PC-3 (cell line): Measurements from ENCODE around the gene HAGHL. TPM values are rescaled to one million over a fixed set of nuclear protein-coding genes. Genes with fewer than 3 reads are reported as not detected.

ENCODE experiments used
- ATAC-seq: fragments of 200-7000 bp; cut with Tn5 transposase; 2 replicates; pipeline ENCODE4 v1.9.1; 2020; ENCODE audit warnings: mild to moderate bottlenecking, moderate library complexity
- BruUV-seq: library from RNA; stranded (reverse); fragments of 400-500 nt; replicated peaks from 2 replicates; lab custom pipeline; 2021; lab: Mats Ljungman, UMichigan
- CTCF ChIA-PET: fragments of 300-600 bp; sonication (Branson Sonifier 250); formaldehyde crosslinking; loops from one replicate; lab custom pipeline; 2022; ENCODE audit warnings: antibody characterized with exemption; lab: Charles Lee
- POLR2A ChIA-PET: fragments of 300-600 bp; sonication (Branson Sonifier 250); formaldehyde crosslinking; loops from one replicate; lab custom pipeline; 2022; ENCODE audit warnings: antibody characterized with exemption; ENCODE audit not compliant: unreplicated experiment; lab: Charles Lee
- DNase-seq: peaks from one replicate; pipeline ENCODE4 v3.0.0-alpha.2; 2015
- H2AFZ ChIP-seq: fragments of 300-600 bp; sonication (generic); 2 replicates; pipeline ENCODE4 v1.6.0; 2016; ENCODE audit warnings: antibody characterized with exemption, low read length
- H3F3A ChIP-seq: fragments of 300-600 bp; sonication (generic); one replicate; pipeline ENCODE4 v1.6.0; 2017; ENCODE audit warnings: antibody characterized with exemption, low read length, control low read depth, mild to moderate bottlenecking; ENCODE audit not compliant: unreplicated experiment
- H3K27ac ChIP-seq: fragments of 300-600 bp; sonication (generic); 2 replicates; pipeline ENCODE4 v1.5.1; 2016; ENCODE audit warnings: mild to moderate bottlenecking, low read length
- H3K27me3 ChIP-seq: fragments of 300-600 bp; sonication (generic); 2 replicates; pipeline ENCODE4 v1.6.1; 2016; ENCODE audit warnings: low read length, mixed read lengths
- H3K36me3 ChIP-seq: fragments of 300-600 bp; sonication (generic); 2 replicates; pipeline ENCODE4 v1.6.1; 2016; ENCODE audit warnings: low read depth, mixed run types, low read length, mixed read lengths
- H3K4me1 ChIP-seq: fragments of 300-600 bp; sonication (generic); 2 replicates; pipeline ENCODE4 v1.5.1; 2016; ENCODE audit warnings: low read length; ENCODE audit not compliant: insufficient read depth
- H3K4me2 ChIP-seq: fragments of 300-600 bp; sonication (generic); 2 replicates; pipeline ENCODE4 v1.6.0; 2016; ENCODE audit warnings: low read length
- H3K4me3 ChIP-seq: fragments of 300-600 bp; sonication (generic); 2 replicates; pipeline ENCODE4 v1.5.1; 2016; ENCODE audit warnings: mild to moderate bottlenecking, low read length, mixed read lengths
- H3K79me2 ChIP-seq: fragments of 300-600 bp; sonication (generic); 2 replicates; pipeline ENCODE4 v1.6.1; 2017; ENCODE audit warnings: low read length, mixed read lengths
- H3K9ac ChIP-seq: fragments of 300-600 bp; sonication (generic); 2 replicates; pipeline ENCODE4 v1.6.0; 2016; ENCODE audit warnings: mild to moderate bottlenecking, low read length
- H3K9me2 ChIP-seq: fragments of 300-600 bp; sonication (generic); replicated peaks from 2 replicates; pipeline ENCODE4 v1.6.1; 2016; ENCODE audit warnings: mixed run types, low read length, mixed read lengths
- H3K9me3 ChIP-seq: fragments of 300-600 bp; sonication (generic); 2 replicates; pipeline ENCODE4 v1.6.1; 2016; ENCODE audit warnings: low read length, mixed read lengths
- H4K20me1 ChIP-seq: fragments of 300-600 bp; sonication (generic); 2 replicates; pipeline ENCODE4 v1.6.1; 2016; ENCODE audit warnings: low read length, mixed read lengths
- CTCF ChIP-seq: fragments of 300-600 bp; sonication (generic); conservative IDR thresholded peaks from 2 replicates; pipeline ENCODE4 v1.5.1; 2017; ENCODE audit warnings: antibody characterized with exemption, low read depth, mild to moderate bottlenecking, low read length
- EZH2 ChIP-seq: fragments of 300-600 bp; sonication (generic); IDR thresholded peaks from one replicate; pipeline ENCODE4 v1.6.1; 2017; ENCODE audit warnings: antibody characterized with exemption, mild to moderate bottlenecking, low read length; ENCODE audit not compliant: unreplicated experiment
- EZH2phosphoT487 ChIP-seq: fragments of 300-600 bp; sonication (generic); IDR thresholded peaks from 2 replicates; pipeline ENCODE4 v1.6.1; 2018; ENCODE audit warnings: mild to moderate bottlenecking, antibody characterized with exemption, low read length, borderline replicate concordance
- intact Hi-C: fragments of 100-400 bp; cut with micrococcal nuclease; formaldehyde crosslinking; loops from 2 replicates; pipeline ENCODE4 v1.9.0; 2023
- total RNA-seq: library from RNA; depleted of rRNA; stranded (reverse); fragments of >200 nt; gene quantifications from 2 replicates; pipeline ENCODE4 v1.2.3, GENCODE V29; 2014

HAGHL gene
- total RNA-seq, 1 experiment from 2014 or later = 16.4 TPM

GRCh38 chr16:716768-717325, 10.1 kb upstream of the HAGHL start:
- H4K20me1 ChIP-seq = peaks cover 8% of the 10 kb centered on the region; the same call in 1 of the 2 replicates
- H3K9me2 ChIP-seq = no peaks in the 10 kb centered on the region
- no peaks in the 10 kb centered on the region for H3K9me3 ChIP-seq
- ATAC-seq (no peak), DNase-seq (no peak)
- peak overlapping the region; percentile 86 for H3K4me2 ChIP-seq
- H3K27ac ChIP-seq = no peak overlapping the region
- ChIA-PET CTCF (no interaction called here), POLR2A (no interaction called here)
- intact Hi-C loops = loop anchor here (10.0 kb wide), 1 partner anchor 68 kb away; the partner anchor contains the start of genes CHTF18 and RPUSD1
- H3K9ac ChIP-seq = no peak overlapping the region
- BruUV-seq = no TSS peak
- TF ChIP-seq EZH2phosphoT487 (no peak), CTCF (no peak), EZH2 (no peak)
- H3K79me2 ChIP-seq = peaks cover 19% of the 10 kb centered on the region
- H3K4me3 ChIP-seq = peak overlapping the region; percentile 71
- H3K27me3 ChIP-seq = no peaks in the 10 kb centered on the region
- no peak overlapping the region for H2AFZ ChIP-seq
- H3K36me3 ChIP-seq = no peaks in the 10 kb centered on the region
- H3K4me1 ChIP-seq = peaks cover 34% of the 10 kb centered on the region
- H3F3A ChIP-seq = no peaks in the 10 kb centered on the region

- intact Hi-C loops = loop anchor here (10.0 kb wide), 1 partner anchor 67 kb away; the partner anchor contains the start of genes CHTF18 and RPUSD1
- no peak overlapping the region for H3K27ac ChIP-seq
- no TSS peak for BruUV-seq
- ChIA-PET POLR2A (no interaction called here), CTCF (no interaction called here)
- H3K36me3 ChIP-seq = no peaks in the 10 kb centered on the region
- TF ChIP-seq EZH2 (no peak), CTCF (no peak), EZH2phosphoT487 (no peak)
- H3K9me3 ChIP-seq = no peaks in the 10 kb centered on the region
- H3K4me2 ChIP-seq = no peak overlapping the region
- H3K9me2 ChIP-seq = no peaks in the 10 kb centered on the region
- DNase-seq (no peak), ATAC-seq (no peak)
- peaks cover 19% of the 10 kb centered on the region for H3K79me2 ChIP-seq
- H3K4me3 ChIP-seq = no peak overlapping the region
- H3K9ac ChIP-seq = no peak overlapping the region
- H3K27me3 ChIP-seq = no peaks in the 10 kb centered on the region
- no peak overlapping the region for H2AFZ ChIP-seq
- H4K20me1 ChIP-seq = peaks cover 8% of the 10 kb centered on the region; the same call in 1 of the 2 replicates
- H3K4me1 ChIP-seq = peaks cover 38% of the 10 kb centered on the region
- no peaks in the 10 kb centered on the region for H3F3A ChIP-seq
These were observed 9.3 kb upstream of the HAGHL start for GRCh38 chr16:717450-718245.
